HEK293 (cell line): ENCODE measurements around the gene POLD3.
"Not testable (repeated sequence)": the region's sequence is repeated elsewhere in the genome, so short reads cannot be mapped to it uniquely, and the experiment has no call there.

Source experiments
- HOXA7 ChIP-seq: sonication (generic); formaldehyde crosslinking; IDR thresholded peaks from 2 replicates; pipeline ENCODE4 v1.8.1; 2022; ENCODE audit warnings: missing genetic modification reagents, borderline replicate concordance
- ZBTB1 ChIP-seq: fragments of 450-650 bp; formaldehyde crosslinking; IDR thresholded peaks from 2 replicates; pipeline ENCODE4 v1.5.1; 2016; ENCODE audit warnings: missing biosample characterization, missing genetic modification characterization
- ZNF140 ChIP-seq: fragments of 450-650 bp; formaldehyde crosslinking; IDR thresholded peaks from 2 replicates; pipeline ENCODE4 v1.5.1; 2016; ENCODE audit warnings: missing biosample characterization, missing genetic modification characterization
- ZNF19 ChIP-seq: fragments of 450-650 bp; formaldehyde crosslinking; IDR thresholded peaks from 2 replicates; pipeline ENCODE4; 2016; ENCODE audit warnings: missing biosample characterization, missing genetic modification characterization, low read depth
- ZNF37A ChIP-seq: fragments of 450-650 bp; IDR thresholded peaks from 2 replicates; pipeline ENCODE4 v1.5.1; 2018; ENCODE audit warnings: missing biosample characterization, missing genetic modification characterization
- ZNF501 ChIP-seq: fragments of 450-650 bp; formaldehyde crosslinking; IDR thresholded peaks from 2 replicates; pipeline ENCODE4 v1.5.1; 2016; ENCODE audit warnings: missing biosample characterization, missing genetic modification characterization
- ZNF600 ChIP-seq: fragments of 450-650 bp; formaldehyde crosslinking; IDR thresholded peaks from 2 replicates; pipeline ENCODE4 v1.5.1; 2016; ENCODE audit warnings: missing biosample characterization, missing genetic modification characterization
- ZNF660 ChIP-seq: fragments of 450-650 bp; IDR thresholded peaks from 2 replicates; pipeline ENCODE4 v1.5.1; 2018; ENCODE audit warnings: missing biosample characterization, mild to moderate bottlenecking, missing genetic modification characterization
- ZNF707 ChIP-seq: fragments of 450-650 bp; formaldehyde crosslinking; IDR thresholded peaks from 2 replicates; pipeline ENCODE4 v1.5.1; 2016; ENCODE audit warnings: missing biosample characterization, missing genetic modification characterization
- TF ChIP-seq, protein P1 (sequence below): fragments of 450-650 bp; formaldehyde crosslinking; IDR thresholded peaks from 2 replicates; pipeline ENCODE4 v1.5.1; 2016; ENCODE audit warnings: missing biosample characterization, missing genetic modification characterization
- TF ChIP-seq, protein P2 (sequence below): fragments of 450-650 bp; IDR thresholded peaks from 2 replicates; pipeline ENCODE4 v1.5.1; 2018; ENCODE audit warnings: missing biosample characterization, missing genetic modification characterization
- TF ChIP-seq, protein P3 (sequence below): fragments of 450-650 bp; formaldehyde crosslinking; IDR thresholded peaks from 2 replicates; pipeline ENCODE4 v1.5.1; 2016; ENCODE audit warnings: missing biosample characterization, missing genetic modification characterization

DNA sequence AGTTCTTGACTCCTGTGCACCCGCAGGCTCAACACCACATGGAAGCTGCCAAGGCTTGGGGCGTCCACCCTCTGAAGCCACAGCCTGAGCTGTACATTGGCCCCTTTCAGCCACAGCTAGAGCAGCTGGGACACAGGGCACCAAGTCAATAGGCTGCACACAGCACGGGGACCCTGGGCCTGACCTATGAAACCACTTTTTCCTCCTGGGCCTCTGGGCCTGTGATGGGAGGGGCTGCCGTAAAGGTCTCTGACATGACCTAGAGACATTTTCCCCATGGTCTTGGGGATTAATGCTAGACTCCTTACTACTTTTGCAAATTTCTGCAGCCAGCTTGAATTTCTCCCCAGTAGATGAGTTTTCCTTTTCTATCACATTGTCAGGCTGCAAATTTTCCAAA is 66.7 kb downstream of the POLD3 start:
- TF ChIP-seq ZNF37A (tag by site-specific recombination); ZNF707 (tag by site-specific recombination); ZNF19 (tag by site-specific recombination); HOXA7 (CRISPR knock-in tag); ZNF660 (tag by site-specific recombination); ZNF501 (tag by site-specific recombination); ZNF140; ZNF600 (tag by site-specific recombination); ZBTB1: not testable (repeated sequence)
- TF ChIP-seq, protein P1, sequence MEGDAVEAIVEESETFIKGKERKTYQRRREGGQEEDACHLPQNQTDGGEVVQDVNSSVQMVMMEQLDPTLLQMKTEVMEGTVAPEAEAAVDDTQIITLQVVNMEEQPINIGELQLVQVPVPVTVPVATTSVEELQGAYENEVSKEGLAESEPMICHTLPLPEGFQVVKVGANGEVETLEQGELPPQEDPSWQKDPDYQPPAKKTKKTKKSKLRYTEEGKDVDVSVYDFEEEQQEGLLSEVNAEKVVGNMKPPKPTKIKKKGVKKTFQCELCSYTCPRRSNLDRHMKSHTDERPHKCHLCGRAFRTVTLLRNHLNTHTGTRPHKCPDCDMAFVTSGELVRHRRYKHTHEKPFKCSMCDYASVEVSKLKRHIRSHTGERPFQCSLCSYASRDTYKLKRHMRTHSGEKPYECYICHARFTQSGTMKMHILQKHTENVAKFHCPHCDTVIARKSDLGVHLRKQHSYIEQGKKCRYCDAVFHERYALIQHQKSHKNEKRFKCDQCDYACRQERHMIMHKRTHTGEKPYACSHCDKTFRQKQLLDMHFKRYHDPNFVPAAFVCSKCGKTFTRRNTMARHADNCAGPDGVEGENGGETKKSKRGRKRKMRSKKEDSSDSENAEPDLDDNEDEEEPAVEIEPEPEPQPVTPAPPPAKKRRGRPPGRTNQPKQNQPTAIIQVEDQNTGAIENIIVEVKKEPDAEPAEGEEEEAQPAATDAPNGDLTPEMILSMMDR (tag by site-specific recombination): not testable (repeated sequence)
- TF ChIP-seq, protein P2, sequence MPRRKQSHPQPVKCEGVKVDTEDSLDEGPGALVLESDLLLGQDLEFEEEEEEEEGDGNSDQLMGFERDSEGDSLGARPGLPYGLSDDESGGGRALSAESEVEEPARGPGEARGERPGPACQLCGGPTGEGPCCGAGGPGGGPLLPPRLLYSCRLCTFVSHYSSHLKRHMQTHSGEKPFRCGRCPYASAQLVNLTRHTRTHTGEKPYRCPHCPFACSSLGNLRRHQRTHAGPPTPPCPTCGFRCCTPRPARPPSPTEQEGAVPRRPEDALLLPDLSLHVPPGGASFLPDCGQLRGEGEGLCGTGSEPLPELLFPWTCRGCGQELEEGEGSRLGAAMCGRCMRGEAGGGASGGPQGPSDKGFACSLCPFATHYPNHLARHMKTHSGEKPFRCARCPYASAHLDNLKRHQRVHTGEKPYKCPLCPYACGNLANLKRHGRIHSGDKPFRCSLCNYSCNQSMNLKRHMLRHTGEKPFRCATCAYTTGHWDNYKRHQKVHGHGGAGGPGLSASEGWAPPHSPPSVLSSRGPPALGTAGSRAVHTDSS (tag by site-specific recombination): not testable (repeated sequence)
- TF ChIP-seq, protein P3, sequence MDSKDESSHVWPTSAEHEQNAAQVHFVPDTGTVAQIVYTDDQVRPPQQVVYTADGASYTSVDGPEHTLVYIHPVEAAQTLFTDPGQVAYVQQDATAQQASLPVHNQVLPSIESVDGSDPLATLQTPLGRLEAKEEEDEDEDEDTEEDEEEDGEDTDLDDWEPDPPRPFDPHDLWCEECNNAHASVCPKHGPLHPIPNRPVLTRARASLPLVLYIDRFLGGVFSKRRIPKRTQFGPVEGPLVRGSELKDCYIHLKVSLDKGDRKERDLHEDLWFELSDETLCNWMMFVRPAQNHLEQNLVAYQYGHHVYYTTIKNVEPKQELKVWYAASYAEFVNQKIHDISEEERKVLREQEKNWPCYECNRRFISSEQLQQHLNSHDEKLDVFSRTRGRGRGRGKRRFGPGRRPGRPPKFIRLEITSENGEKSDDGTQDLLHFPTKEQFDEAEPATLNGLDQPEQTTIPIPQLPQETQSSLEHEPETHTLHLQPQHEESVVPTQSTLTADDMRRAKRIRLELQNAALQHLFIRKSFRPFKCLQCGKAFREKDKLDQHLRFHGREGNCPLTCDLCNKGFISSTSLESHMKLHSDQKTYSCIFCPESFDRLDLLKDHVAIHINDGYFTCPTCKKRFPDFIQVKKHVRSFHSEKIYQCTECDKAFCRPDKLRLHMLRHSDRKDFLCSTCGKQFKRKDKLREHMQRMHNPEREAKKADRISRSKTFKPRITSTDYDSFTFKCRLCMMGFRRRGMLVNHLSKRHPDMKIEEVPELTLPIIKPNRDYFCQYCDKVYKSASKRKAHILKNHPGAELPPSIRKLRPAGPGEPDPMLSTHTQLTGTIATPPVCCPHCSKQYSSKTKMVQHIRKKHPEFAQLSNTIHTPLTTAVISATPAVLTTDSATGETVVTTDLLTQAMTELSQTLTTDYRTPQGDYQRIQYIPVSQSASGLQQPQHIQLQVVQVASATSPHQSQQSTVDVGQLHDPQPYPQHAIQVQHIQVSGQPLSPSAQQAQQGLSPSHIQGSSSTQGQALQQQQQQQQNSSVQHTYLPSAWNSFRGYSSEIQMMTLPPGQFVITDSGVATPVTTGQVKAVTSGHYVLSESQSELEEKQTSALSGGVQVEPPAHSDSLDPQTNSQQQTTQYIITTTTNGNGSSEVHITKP (tag by site-specific recombination): not testable (repeated sequence)
